SKM-1 (cell line): ENCODE measurements around the gene SCN8A.

Experiments
- DNase-seq: peaks from one replicate; lab custom pipeline; 2025; ENCODE audit not compliant: unreplicated experiment; lab: John Stamatoyannopoulos, UW

SCN8A gene

GRCh38 chr12:51848841-51849735 is 258.1 kb downstream of the SCN8A start:
- DNase-seq: no peak

GRCh38 chr12:51850081-51850964 is 259.3 kb downstream of the SCN8A start:
- no peak for DNase-seq

GRCh38 chr12:51850965-51851299 is 259.9 kb downstream of the SCN8A start:
- DNase-seq: no peak

- DNase-seq: no peak
Measured at GRCh38 chr12:51851413-51852124, 260.5 kb downstream of the SCN8A start.

GRCh38 chr12:51852404-51853137 is 261.5 kb downstream of the SCN8A start:
- no peak for DNase-seq

- DNase-seq: no peak
Measured at GRCh38 chr12:51855586-51856428, 264.8 kb downstream of the SCN8A start.

GRCh38 chr12:51860986-51861385 is 270.0 kb downstream of the SCN8A start:
- no peak for DNase-seq
